Body of pancreas (tissue), 4 donors: ENCODE measurements around the gene BCAS2.

ENCODE experiments used
- CTCF ChIP-seq, 7 experiments: fragments of 450-650 bp in 4 of 7; fragments of 200-600 bp in 3 of 7; sonication (generic) in 3 of 7; IDR thresholded peaks; one replicate each; pipeline ENCODE4 v1.5.1; 2016 to 2019; ENCODE audit warnings: antibody characterized with exemption in 7 of 7
- POLR2A ChIP-seq, 3 donors: fragments of 450-650 bp; IDR thresholded peaks; one replicate each; pipeline ENCODE4 v1.6.1; 2016; ENCODE audit warnings: antibody characterized with exemption in 3 of 3, mild to moderate bottlenecking in 2 of 3

GRCh38 chr1:114545796-114546195 is 35.6 kb downstream of the BCAS2 start:
- TF ChIP-seq CTCF (IDR thresholded peaks at IDR 0.05) (no peak), POLR2A (IDR thresholded peaks at IDR 0.05) (no peak)
